GM18498 (cell line): Measurements from ENCODE around the gene CSF2RB.
"Not testable (repeated sequence)": the region's sequence is repeated elsewhere in the genome, so short reads cannot be mapped to it uniquely, and the experiment has no call there.

Source experiments
- ATAC-seq: cut with Tn5 transposase; IDR thresholded peaks from one replicate; pipeline ENCODE4 v1.9.1; 2021; ENCODE audit warnings: mild to moderate bottlenecking, moderate library complexity; ENCODE audit not compliant: unreplicated experiment

Gene CSF2RB

GRCh38 chr22:36961626-36962025, 48.2 kb downstream of the CSF2RB start:
- no peak for ATAC-seq

- ATAC-seq: no peak
Measured at GRCh38 chr22:36963302-36963701, 49.9 kb downstream of the CSF2RB start.

DNA sequence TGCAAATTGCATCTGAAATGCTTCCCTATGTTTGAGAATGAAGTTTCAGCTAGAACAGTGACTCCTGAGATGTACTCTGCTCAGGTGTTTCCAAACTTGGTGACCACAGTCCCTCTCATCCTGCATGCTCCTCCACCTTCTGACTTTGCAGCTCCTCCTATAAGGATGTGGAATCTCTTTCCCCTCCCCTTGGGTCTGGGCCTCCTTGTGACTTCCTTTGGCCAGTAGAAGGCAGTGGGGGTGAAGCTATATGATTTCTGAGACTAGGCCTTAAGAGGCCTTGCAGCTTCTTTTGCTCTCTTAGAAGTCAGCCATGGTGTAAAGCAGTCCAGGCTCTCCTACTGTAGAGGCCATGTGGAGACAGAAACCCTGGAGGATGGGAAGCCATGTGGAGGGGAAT, 50.7 kb downstream of the CSF2RB start:
- ATAC-seq: no peak

DNA sequence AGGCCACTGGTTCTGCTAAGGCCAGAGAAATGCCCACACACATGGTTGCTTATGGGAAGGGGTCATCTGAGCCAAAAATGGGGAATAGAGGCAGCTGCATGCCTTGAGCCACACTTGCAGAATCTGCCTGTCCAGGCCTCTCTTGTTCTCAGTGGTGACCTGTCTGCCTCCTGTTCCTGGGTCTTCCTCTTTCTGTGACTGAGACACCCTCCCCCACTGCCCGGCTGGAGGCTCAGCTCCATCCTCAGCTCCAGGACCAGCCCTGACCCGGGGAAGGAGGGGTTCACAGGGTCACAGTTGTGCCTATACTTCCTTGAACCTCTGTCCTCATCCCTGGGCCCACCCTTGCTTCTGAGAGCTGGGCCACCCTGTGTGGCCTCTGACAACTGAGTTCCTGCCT, 52.3 kb downstream of the CSF2RB start:
- ATAC-seq: no peak

- ATAC-seq: no peak
Measured at GRCh38 chr22:36966851-36967540, 53.6 kb downstream of the CSF2RB start.

- no peak for ATAC-seq
Measured at GRCh38 chr22:36968249-36968964, 55.0 kb downstream of the CSF2RB start.

GRCh38 chr22:36971341-36972125, 58.1 kb downstream of the CSF2RB start:
- no peak for ATAC-seq

GRCh38 chr22:36976606-36977005, 63.2 kb downstream of the CSF2RB start:
- no peak for ATAC-seq

DNA sequence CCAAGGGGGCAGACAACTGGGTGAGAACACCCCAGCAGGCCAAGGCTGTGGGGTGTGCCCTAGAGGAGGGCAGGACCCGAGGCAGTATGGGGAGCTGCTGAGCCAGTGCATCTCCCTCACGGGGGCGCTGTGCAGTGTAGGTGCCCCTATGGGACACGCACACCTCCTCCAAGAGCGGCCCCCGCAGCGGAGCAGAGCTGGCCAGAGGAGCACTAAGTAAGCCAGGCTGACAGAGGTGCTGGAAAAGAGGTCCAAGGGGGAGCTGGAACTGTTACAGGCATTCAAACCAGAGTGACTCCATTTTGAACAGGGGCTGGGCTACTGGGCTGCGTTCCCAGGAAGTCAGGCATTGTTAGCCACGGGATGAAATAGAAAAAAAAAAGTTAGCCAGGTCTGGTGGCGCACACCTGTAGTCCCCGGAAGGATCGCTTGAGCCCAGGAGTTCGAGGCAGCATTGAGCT, 64.0 kb downstream of the CSF2RB start:
- ATAC-seq: no peak

DNA sequence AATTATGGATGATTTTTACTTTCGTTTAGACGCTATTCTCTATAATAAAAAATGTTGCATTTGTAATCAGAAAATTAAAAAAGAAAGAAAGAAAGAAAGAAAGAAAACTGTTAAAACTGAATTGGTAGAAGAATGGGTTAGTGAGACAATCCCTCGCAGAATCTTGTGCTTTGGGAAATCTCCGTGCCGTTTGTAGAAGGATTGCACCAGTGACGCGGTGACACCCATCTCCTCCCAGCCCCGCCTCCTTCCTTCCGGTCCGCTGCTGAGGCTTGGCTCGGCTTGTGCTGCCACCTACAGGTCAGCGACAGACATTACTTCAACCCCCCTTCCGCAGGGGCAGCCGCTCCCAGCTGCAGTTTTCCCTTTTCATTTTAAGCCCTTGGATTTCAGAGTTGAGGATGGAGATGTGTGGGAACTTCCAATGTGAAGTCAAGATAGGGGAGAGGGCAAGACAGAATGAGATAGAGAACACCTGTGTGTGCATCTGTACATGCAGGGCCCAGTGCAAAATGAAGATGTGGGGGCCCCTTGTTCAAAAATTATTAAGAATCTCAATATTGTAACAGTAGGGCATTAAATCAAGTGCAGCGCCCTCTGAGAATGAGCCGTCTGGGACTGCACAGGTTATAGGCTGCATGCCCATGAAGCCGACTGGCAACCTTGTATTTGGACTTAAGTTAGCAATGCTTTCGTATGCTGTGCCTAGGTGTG, 64.7 kb downstream of the CSF2RB start:
- ATAC-seq: peak; percentile 78

GRCh38 chr22:36979016-36979910, 65.8 kb downstream of the CSF2RB start:
- ATAC-seq: no peak

GRCh38 chr22:36981247-36981775, 67.9 kb downstream of the CSF2RB start:
- no peak for ATAC-seq

GRCh38 chr22:36982136-36982535, 68.7 kb downstream of the CSF2RB start:
- no peak for ATAC-seq

DNA sequence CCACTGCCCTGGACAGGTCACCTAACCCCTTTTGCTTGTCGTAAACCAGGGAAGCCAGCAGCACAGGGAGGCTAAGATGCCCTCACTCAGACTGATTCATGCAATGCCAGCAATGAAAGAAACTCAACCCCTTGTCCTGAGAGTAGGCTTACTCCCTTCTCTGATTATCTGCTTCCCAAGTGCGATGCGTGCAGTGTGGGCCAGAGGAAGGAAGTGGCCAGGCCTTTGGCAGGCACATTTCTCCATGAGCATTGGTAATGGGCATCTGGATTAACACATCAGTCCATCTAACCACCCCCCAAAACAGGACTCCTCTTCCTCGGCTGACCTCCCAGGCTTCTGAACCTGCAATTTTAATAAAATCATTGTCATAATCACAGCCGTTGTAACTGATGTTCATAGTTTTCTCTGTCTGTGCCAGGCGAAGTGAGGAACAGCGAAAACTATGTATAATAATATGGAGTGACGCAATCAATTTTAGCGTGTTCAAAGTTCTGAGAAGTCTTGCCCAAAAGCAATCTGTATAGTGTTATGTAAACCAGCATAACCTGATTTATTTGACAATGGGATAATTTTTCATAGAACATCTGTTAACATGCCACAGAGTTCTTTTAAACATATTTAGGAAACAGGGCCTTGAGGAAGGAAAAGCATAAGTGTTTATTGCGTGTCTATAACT, 71.9 kb downstream of the CSF2RB start:
- ATAC-seq: no peak

- no peak for ATAC-seq
Measured at GRCh38 chr22:36986242-36986821, 72.9 kb downstream of the CSF2RB start.

DNA sequence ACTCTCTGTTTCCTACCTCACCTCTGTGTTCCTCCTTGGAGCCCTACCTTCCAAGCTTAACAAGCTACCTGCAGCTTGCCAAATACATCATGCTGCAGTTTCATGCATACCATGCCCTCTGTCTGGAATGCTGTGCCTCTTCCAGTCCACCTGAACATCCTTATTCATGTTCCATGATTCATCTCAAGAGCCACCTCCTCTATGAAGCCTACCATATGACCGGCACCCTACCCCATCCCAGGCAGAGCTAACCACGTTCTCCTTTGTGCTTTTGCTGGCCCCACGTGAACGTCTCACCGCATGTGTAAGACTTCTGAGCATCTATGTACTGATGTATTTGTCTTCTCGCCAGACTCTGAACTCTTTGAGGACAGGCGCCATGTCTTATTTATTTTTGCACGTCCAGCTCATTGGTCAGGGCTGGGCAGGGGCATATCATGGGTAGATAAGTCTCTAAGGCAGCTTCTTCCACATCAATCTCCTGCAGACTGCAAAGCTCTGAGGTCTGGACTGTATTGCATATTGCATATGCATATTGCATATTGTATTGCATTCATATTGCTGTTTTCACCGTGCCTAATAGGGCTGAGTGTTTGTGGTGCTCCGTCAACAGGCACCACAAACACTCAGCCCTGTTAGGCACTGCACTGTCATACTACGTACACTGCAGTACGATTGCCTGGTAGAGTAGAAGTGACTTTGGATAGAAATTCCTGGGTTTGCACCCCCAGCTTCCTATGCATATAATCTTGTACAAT, 74.8 kb downstream of the CSF2RB start:
- ATAC-seq: no peak

- not testable (repeated sequence) for ATAC-seq
Measured at GRCh38 chr22:36989012-36989411, 75.6 kb downstream of the CSF2RB start.
